Measurements from ENCODE around the gene HORMAD1. TPM values are rescaled to one million over a fixed set of nuclear protein-coding genes. Genes with fewer than 3 reads are reported as not detected.

Gene HORMAD1
- total and polyA plus RNA-seq, 2 of the 13 experiments (the other 11 are each of a cell fraction or from before 2014, with no cell fraction given), result not detected

DNA sequence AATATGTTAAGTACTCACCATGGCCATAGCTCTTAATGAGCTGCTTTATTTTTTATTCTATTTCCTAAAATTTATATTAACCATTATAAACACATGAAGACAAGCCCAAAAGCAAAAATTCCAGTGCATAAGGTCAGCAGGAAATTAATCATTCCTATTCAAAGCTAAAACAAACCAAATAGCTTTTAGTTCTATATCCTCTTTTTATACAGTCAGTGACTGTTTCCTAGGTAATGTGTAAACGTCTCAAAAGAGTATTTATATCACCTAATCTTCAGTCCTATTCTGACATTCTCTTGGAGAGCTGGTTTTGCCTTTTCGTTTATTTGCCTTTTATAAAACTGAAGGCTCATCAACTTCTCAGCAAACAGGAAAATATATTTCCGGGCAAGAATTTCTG lies 28.0 kb downstream of the HORMAD1 start (continued):
- TF ChIP-seq ZNF687 (CRISPR knock-in tag; IDR thresholded peaks at IDR 0.05) (no peak), ZBTB14 (CRISPR knock-in tag; IDR thresholded peaks at IDR 0.05) (no peak), ZNF782 (CRISPR knock-in tag; IDR thresholded peaks at IDR 0.05; ENCODE audit: borderline replicate concordance) (no peak), ZNF720 (CRISPR knock-in tag; IDR thresholded peaks at IDR 0.05) (no peak)

- CTCF ChIA-PET (ENCODE audit: low intra/inter-chr PET ratio, low total read pairs), result no interaction called here
- no peak overlapping the region for H3K9ac ChIP-seq (ENCODE audit: insufficient read depth, low read depth, low read length)
- intact Hi-C loops (cut with micrococcal nuclease; ENCODE audit: unreplicated experiment), result no loop called here
- TF ChIP-seq ZNF879 (CRISPR knock-in tag; IDR thresholded peaks at IDR 0.05) (no peak), ZSCAN30 (CRISPR knock-in tag; IDR thresholded peaks at IDR 0.05) (no peak), ZBTB37 (CRISPR knock-in tag; IDR thresholded peaks at IDR 0.05) (no peak), MBNL3 (CRISPR knock-in tag; conservative IDR thresholded peaks at IDR 0.05) (no peak), BCL6 (CRISPR knock-in tag; IDR thresholded peaks at IDR 0.05) (no peak), ZNF207 (IDR thresholded peaks at IDR 0.05; ENCODE audit: borderline replicate concordance) (no peak), SOX13 (IDR thresholded peaks at IDR 0.05) (no peak), SOX13 (CRISPR knock-in tag; conservative IDR thresholded peaks at IDR 0.05 in 1 of 2, IDR thresholded peaks at IDR 0.05 in 1 of 2) (no peak), ZNF160 (CRISPR knock-in tag; IDR thresholded peaks at IDR 0.05) (no peak), ZNF274 (CRISPR knock-in tag; IDR thresholded peaks at IDR 0.05) (no peak), MAFF (IDR thresholded peaks at IDR 0.05; ENCODE audit: low read depth, low read length) (no peak)
- POLR2A ChIA-PET, result no interaction called here
- WGBS (ENCODE audit: low lambda C conversion rate), result 100% methylated on average over 1 of the region's 1 CpG
- H3K4me2 ChIP-seq (ENCODE audit: low read depth, low read length), result no peak overlapping the region
- H3K27ac ChIP-seq (ENCODE audit: extremely low read length, insufficient read depth, low read length), result no peak overlapping the region
- peaks cover 4 to 39% of the 10 kb centered on the region in 2 experiments; a peak in 4 of 5 replicates for H3K36me3 ChIP-seq (replicated peaks in 1 of 2; ENCODE audit: control insufficient read depth in 1 of 2, insufficient read depth in 2 of 2, low read length in 2 of 2)
- H2AFZ ChIP-seq (ENCODE audit: low read length), result no peak overlapping the region
- H3K4me3 ChIP-seq (replicated peaks in 1 of 3; ENCODE audit: insufficient read depth in 1 of 3, low read depth in 2 of 3, low read length in 3 of 3), result no peak overlapping the region
- no peaks in the 10 kb centered on the region for H4K20me1 ChIP-seq (ENCODE audit: insufficient read depth, low read length)
- H3K4me1 ChIP-seq (ENCODE audit: insufficient read depth, low read length), result no peaks in the 10 kb centered on the region
- no peaks in the 10 kb centered on the region for H3K79me2 ChIP-seq (ENCODE audit: insufficient read depth, low read length)
- H3K27me3 ChIP-seq (ENCODE audit: control insufficient read depth in 1 of 2, insufficient read depth in 2 of 2, low read length in 2 of 2), result no peaks in the 10 kb centered on the region
- in situ Hi-C loops (cut with HindIII; ENCODE audit: extremely low pct_ligation_motif_present, low pct_unique_long_range_greater_than_20kb), result no loop called here
- FAIRE-seq (no peak), DNase-seq (ENCODE audit: low spot score) (no peak), ATAC-seq (no peak)
- no peaks in the 10 kb centered on the region for H3K9me3 ChIP-seq (ENCODE audit: low read length)
- BruUV-seq (replicated peaks), result no TSS peak
These were observed 31.9 kb downstream of the HORMAD1 start for GRCh38 chr1:150688763-150689162.

Data from HepG2 (cell line).